GM23338 (cell line): ENCODE results near the gene ZMYND11. TPM values are rescaled to one million over a fixed set of nuclear protein-coding genes. Genes with fewer than 3 reads are reported as not detected.
A peak's percentile ranks its signal among the peaks of the same experiment; 100 is the strongest.

Experiments used
- ATAC-seq: fragments of 200-7000 bp; cut with Tn5 transposase; 3 replicates; pipeline ENCODE4 v1.9.1; 2020
- DNase-seq: peaks from one replicate; pipeline ENCODE4 v3.0.0-alpha.2; 2015; ENCODE audit warnings: low spot score
- H2AFZ ChIP-seq: fragments of 200-600 bp; sonication (generic); 2 replicates; pipeline ENCODE4 v1.8.0; 2016; ENCODE audit warnings: antibody characterized with exemption, mild to moderate bottlenecking, moderate library complexity
- H3F3A ChIP-seq: fragments of 200-600 bp; sonication (generic); replicated peaks from 2 replicates; pipeline ENCODE4 v1.8.0; 2017; ENCODE audit warnings: antibody characterized with exemption, mixed run types, low read depth
- H3K27ac ChIP-seq: fragments of 200-600 bp; sonication (generic); 2 replicates; pipeline ENCODE4 v1.6.1; 2016; ENCODE audit warnings: low read depth
- H3K27me3 ChIP-seq: fragments of 200-600 bp; sonication (generic); 2 replicates; pipeline ENCODE4 v1.8.0; 2016; ENCODE audit warnings: mild to moderate bottlenecking, mixed run types, moderate library complexity; ENCODE audit not compliant: insufficient read depth
- H3K36me3 ChIP-seq: fragments of 200-600 bp; sonication (generic); 2 replicates; pipeline ENCODE4 v1.8.0; 2016; ENCODE audit warnings: mild to moderate bottlenecking; ENCODE audit not compliant: insufficient read depth
- H3K4me1 ChIP-seq: fragments of 200-600 bp; sonication (generic); 2 replicates; pipeline ENCODE4 v1.8.0; 2016; ENCODE audit warnings: mild to moderate bottlenecking, moderate library complexity; ENCODE audit not compliant: insufficient read depth
- H3K4me2 ChIP-seq: fragments of 200-600 bp; sonication (generic); 2 replicates; pipeline ENCODE4 v1.7.1; 2017; ENCODE audit warnings: mixed run types
- H3K4me3 ChIP-seq: fragments of 200-600 bp; sonication (generic); 2 replicates; pipeline ENCODE4 v1.6.1; 2016; ENCODE audit warnings: mixed run types
- H3K79me2 ChIP-seq: fragments of 200-600 bp; sonication (generic); replicated peaks from 2 replicates; pipeline ENCODE4 v1.8.0; 2017; ENCODE audit warnings: mild to moderate bottlenecking; ENCODE audit not compliant: insufficient read depth
- H3K9me2 ChIP-seq: fragments of 200-600 bp; sonication (generic); 2 replicates; pipeline ENCODE4 v1.8.0; 2017; ENCODE audit not compliant: insufficient read depth
- H4K20me1 ChIP-seq: fragments of 200-600 bp; sonication (generic); replicated peaks from 2 replicates; pipeline ENCODE4 v1.8.0; 2017; ENCODE audit warnings: mild to moderate bottlenecking; ENCODE audit not compliant: insufficient read depth
- H3K27ac Mint-ChIP-seq: 2 replicates; pipeline ENCODE4 v1.8.0; 2020; ENCODE audit warnings: inconsistent platforms, mild to moderate bottlenecking, moderate library complexity, mixed read lengths
- H3K27me3 Mint-ChIP-seq: 3 replicates; pipeline ENCODE4 v1.8.0; 2022; ENCODE audit warnings: low read depth, mild to moderate bottlenecking, moderate library complexity, mixed read lengths, inconsistent platforms; ENCODE audit not compliant: insufficient read depth, poor library complexity
- H3K36me3 Mint-ChIP-seq: 3 replicates; pipeline ENCODE4 v1.8.0; 2021; ENCODE audit warnings: low read depth, mild to moderate bottlenecking, inconsistent platforms, moderate library complexity, mixed read lengths
- H3K4me1 Mint-ChIP-seq: 3 replicates; pipeline ENCODE4 v1.8.0; 2020; ENCODE audit warnings: mild to moderate bottlenecking, inconsistent platforms, mixed read lengths
- H3K4me3 Mint-ChIP-seq: 3 replicates; pipeline ENCODE4 v1.8.0; 2021; ENCODE audit warnings: moderate library complexity, mild to moderate bottlenecking, inconsistent platforms, mixed read lengths
- H3K9me3 Mint-ChIP-seq: 3 replicates; pipeline ENCODE4 v1.8.0; 2020; ENCODE audit warnings: moderate library complexity, mild to moderate bottlenecking, inconsistent platforms, mixed read lengths
- CREB1 ChIP-seq: fragments of 250-450 bp; sonication (Bioruptor Pico); IDR thresholded peaks from 2 replicates; pipeline ENCODE4 v1.5.0; 2020; ENCODE audit warnings: low read depth, mild to moderate bottlenecking, moderate library complexity
- CTCF ChIP-seq, 2 experiments: fragments of 200-600 bp in 1 of 2; sonication (generic) in 1 of 2; conservative IDR thresholded peaks; 2 replicates each; pipeline versions ENCODE4 v1.5.1 to v1.6.1; 2016 to 2017; ENCODE audit warnings: antibody characterized with exemption in 2 of 2, low read depth in 2 of 2, mild to moderate bottlenecking in 2 of 2, moderate library complexity in 1 of 2
- ETS1 ChIP-seq: IDR thresholded peaks from 2 replicates; pipeline ENCODE4 v1.6.1; 2016; ENCODE audit warnings: antibody characterized with exemption
- EZH2 ChIP-seq: fragments of 200-600 bp; sonication (generic); IDR thresholded peaks from one replicate; pipeline ENCODE4 v1.8.0; 2017; ENCODE audit warnings: antibody characterized with exemption, mild to moderate bottlenecking, low read depth; ENCODE audit not compliant: unreplicated experiment
- EZH2phosphoT487 ChIP-seq: fragments of 200-600 bp; sonication (generic); IDR thresholded peaks from one replicate; pipeline ENCODE4 v1.8.1; 2018; ENCODE audit warnings: antibody characterized with exemption; ENCODE audit not compliant: unreplicated experiment
- JUNB ChIP-seq: IDR thresholded peaks from one replicate; pipeline ENCODE4 v1.6.1; 2016; ENCODE audit warnings: antibody characterized with exemption; ENCODE audit not compliant: unreplicated experiment
- NANOG ChIP-seq: IDR thresholded peaks from 2 replicates; pipeline ENCODE4 v1.6.1; 2016; ENCODE audit warnings: antibody characterized with exemption, borderline replicate concordance
- POLR2AphosphoS5 ChIP-seq: IDR thresholded peaks from 2 replicates; pipeline ENCODE4 v1.6.1; 2016; ENCODE audit warnings: antibody characterized with exemption, low read depth
- REST ChIP-seq: IDR thresholded peaks from one replicate; pipeline ENCODE4 v1.6.1; 2018; ENCODE audit warnings: antibody characterized with exemption; ENCODE audit not compliant: unreplicated experiment
- STAT1 ChIP-seq: IDR thresholded peaks from one replicate; pipeline ENCODE4 v1.6.1; 2016; ENCODE audit warnings: antibody characterized with exemption; ENCODE audit not compliant: unreplicated experiment
- ZNF114 ChIP-seq: fragments of 250-450 bp; sonication (Bioruptor Pico); IDR thresholded peaks from 2 replicates; pipeline ENCODE4 v1.5.0; 2020; ENCODE audit warnings: mild to moderate bottlenecking, moderate library complexity
- ZNF331 ChIP-seq: fragments of 250-450 bp; sonication (Bioruptor Pico); IDR thresholded peaks from 2 replicates; pipeline ENCODE4 v1.5.0; 2020; ENCODE audit warnings: low read depth, mild to moderate bottlenecking, moderate library complexity
- ZNF462 ChIP-seq: fragments of 250-450 bp; sonication (Bioruptor Pico); IDR thresholded peaks from 2 replicates; pipeline ENCODE4 v1.5.0; 2020; ENCODE audit warnings: mild to moderate bottlenecking, moderate library complexity
- polyA plus RNA-seq: library from polyadenylated mRNA; unstranded; fragments of >200 nt; fragmentation: Nextera tagmentation; extraction: Ambion mirVana; gene quantifications from 2 replicates; pipeline ENCODE4 v1.2.1, GENCODE V29; 2016
- total RNA-seq: library from RNA; depleted of rRNA; stranded (reverse); fragments of >200 nt; shearing (Covaris generic); gene quantifications from 2 replicates; pipeline ENCODE4 v1.2.3, GENCODE V29; 2014

ZMYND11 gene
- total and polyA plus RNA-seq, 2 experiments from 2014 or later: 8.9 to 16.9 TPM

GRCh38 chr10:154348-154747 is 19.1 kb downstream of the ZMYND11 start:
- no peak overlapping the region for H3K4me2 ChIP-seq
- Mint-ChIP-seq H3K27ac (peak overlapping the region; percentile 4; the same call in 1 of the 2 replicates), H3K4me1 (no peaks in the 10 kb centered on the region), H3K36me3 (peaks cover 16% of the 10 kb centered on the region), H3K9me3 (peaks cover 10% of the 10 kb centered on the region), H3K27me3 (peaks cover 4% of the 10 kb centered on the region), H3K4me3 (no peak overlapping the region)
- DNase-seq (no peak), ATAC-seq (no peak)
- peaks cover 3% of the 10 kb centered on the region; the same call in 1 of the 2 replicates for H4K20me1 ChIP-seq
- peaks cover 7% of the 10 kb centered on the region; the same call in 1 of the 2 replicates for H3K36me3 ChIP-seq
- H3K27ac ChIP-seq: no peak overlapping the region
- no peaks in the 10 kb centered on the region for H3K27me3 ChIP-seq
- H3K9me2 ChIP-seq: no peaks in the 10 kb centered on the region
- H3K79me2 ChIP-seq: peaks cover 80% of the 10 kb centered on the region
- no peaks in the 10 kb centered on the region for H3F3A ChIP-seq
- no peak overlapping the region for H2AFZ ChIP-seq
- H3K4me1 ChIP-seq: no peaks in the 10 kb centered on the region
- no peak for TF ChIP-seq ETS1
- no peak for TF ChIP-seq STAT1
- TF ChIP-seq EZH2: no peak
- TF ChIP-seq ZNF331 (CRISPR knock-in tag): no peak
- TF ChIP-seq CTCF (conservative IDR thresholded peaks at IDR 0.05; ENCODE audit: low read depth in 2 of 2): no peak
- TF ChIP-seq REST: no peak
- TF ChIP-seq EZH2phosphoT487: no peak
- no peak for TF ChIP-seq JUNB
- no peak for TF ChIP-seq NANOG
- no peak for TF ChIP-seq CREB1 (CRISPR knock-in tag)
- TF ChIP-seq ZNF462 (CRISPR knock-in tag): no peak
- no peak for TF ChIP-seq ZNF114
- TF ChIP-seq POLR2AphosphoS5: no peak
- no peak overlapping the region for H3K4me3 ChIP-seq
